ENCODE data around the gene TACC2.
"Not testable (repeated sequence)": the region's sequence is repeated elsewhere in the genome, so short reads cannot be mapped to it uniquely, and the experiment has no call there.

TACC2 gene

DNA sequence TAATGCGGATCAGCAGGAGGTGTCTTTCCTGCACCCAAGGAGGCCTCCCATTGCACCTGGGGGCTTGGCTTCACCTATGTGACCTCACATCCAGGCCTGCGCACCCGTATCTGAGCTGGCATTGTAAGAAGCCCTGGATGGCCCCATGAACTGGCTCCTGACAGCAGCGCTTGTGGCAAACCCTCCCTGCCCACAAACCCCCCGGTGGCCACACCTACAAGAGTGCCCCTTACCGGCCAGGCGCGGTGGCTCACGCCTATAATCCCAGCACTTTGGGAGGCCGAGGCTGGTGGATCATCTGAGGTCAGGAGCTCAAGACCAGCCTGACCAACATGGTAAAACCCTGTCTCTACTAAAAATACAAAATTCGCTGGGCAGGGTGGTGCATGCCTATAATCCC is 107.2 kb downstream of the TACC2 start:
- DNase-seq = not testable (repeated sequence)

DNA sequence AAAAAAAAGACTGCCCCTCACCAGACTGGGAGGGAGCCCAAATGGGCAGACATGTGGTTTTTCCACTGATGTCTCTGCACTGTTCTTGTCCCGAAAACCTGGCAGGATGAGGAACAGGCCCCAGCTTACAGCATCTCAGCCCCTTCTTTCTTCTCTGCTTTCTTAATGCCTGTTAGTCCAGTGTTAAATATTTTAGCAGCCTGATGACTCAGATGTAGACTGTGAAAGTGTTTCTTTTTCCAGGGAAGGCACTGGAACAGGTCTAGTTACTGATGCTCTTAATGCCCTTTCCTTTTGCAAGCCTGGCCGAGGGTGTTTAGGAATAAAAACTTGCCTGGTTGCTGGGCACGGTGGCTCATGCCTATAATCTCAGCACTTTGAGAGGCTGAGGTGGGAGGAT is 107.7 kb downstream of the TACC2 start:
- no peak for DNase-seq

DNA sequence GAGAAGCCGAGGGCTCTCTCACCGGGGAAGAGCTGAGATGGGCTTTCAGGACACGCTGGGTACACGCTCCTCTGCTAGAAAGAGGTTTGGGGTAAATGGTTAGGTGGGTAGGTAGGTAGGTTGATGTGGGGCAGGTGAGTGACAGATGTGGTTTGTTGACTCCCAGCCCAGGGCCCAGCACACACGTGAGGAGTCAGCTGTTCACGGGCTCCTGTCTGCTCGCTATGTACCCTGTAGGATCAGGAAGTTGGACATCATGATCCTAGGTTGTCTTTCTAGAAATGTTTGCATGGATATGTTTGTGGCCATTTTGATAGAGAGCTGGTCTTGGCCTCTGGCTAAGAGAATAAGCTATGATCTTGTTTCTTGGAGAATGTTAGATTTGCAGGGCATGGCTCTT is 109.0 kb downstream of the TACC2 start:
- DNase-seq = no peak

DNA sequence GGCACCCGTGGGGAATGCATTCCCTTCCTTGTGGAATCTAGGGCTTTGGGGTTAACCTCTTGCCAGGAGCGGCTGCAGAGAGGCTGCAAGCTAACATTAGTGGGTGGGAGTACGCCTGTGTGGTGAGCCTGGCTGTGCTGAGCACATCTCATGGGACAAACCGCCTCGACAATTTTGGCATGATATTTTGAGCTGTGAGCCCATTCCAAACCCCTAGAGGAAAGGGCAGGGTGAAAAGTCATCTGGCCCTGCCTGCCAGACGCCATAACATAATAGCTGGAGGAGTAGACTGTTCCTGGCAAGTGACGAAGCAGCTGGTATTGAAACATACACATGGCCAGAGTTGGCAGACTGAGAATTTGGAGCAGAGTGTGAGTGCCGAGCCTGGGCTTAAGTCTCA is 110.0 kb downstream of the TACC2 start:
- DNase-seq = no peak

DNA sequence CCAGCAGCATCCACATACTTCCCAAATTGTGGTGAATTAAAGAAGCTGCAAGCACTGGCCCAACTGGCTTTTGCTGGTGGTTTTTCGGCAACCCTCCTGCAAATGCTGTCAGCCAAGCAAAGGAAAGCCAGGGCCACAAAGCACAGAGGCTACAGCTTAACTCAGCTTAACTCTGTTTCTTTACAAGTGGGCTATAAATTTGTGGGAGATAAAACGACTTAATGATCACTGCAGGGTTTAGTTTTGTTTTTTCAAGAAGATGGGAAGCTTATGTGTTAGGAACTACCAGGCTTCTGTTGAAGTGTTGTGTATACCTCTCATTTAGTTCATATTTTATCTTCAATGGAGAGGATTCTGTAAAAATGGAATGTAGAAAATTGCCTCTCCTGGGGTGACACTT is 110.6 kb downstream of the TACC2 start:
- DNase-seq = no peak

DNA sequence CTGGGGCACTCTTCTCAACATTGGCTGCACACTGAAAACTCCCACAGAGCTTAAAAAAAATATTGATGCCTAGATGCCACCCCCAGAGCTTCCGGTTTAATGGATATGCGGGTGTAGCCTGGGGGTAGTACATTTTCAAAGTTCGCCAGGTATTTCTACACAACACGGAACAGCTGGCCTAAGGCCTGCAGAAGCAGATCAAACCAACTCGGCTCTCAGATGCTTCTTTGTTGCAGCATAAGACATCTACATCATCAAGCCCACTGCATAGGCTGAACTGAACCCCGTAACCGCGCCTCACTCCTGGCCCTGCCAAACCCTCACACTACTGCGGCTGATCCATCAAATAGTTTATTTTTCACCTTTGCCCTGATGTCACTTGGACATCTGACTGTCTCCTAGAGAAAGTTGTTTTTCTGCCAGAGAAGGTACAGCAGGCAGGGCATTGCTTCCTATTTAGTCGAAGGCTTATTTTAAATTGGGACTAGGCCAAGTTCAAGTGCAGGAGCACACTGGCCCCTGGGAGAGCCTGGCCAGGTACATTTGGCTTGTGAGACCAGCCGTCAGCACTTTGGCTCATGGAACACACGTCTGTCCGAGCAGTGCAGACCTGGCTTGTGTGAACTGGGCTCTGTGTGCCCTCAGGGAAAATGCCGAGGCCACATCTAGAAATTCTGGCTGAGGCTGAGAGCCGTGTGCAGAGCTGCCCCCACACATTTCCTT is 113.3 kb downstream of the TACC2 start:
- DNase-seq = no peak

DNA sequence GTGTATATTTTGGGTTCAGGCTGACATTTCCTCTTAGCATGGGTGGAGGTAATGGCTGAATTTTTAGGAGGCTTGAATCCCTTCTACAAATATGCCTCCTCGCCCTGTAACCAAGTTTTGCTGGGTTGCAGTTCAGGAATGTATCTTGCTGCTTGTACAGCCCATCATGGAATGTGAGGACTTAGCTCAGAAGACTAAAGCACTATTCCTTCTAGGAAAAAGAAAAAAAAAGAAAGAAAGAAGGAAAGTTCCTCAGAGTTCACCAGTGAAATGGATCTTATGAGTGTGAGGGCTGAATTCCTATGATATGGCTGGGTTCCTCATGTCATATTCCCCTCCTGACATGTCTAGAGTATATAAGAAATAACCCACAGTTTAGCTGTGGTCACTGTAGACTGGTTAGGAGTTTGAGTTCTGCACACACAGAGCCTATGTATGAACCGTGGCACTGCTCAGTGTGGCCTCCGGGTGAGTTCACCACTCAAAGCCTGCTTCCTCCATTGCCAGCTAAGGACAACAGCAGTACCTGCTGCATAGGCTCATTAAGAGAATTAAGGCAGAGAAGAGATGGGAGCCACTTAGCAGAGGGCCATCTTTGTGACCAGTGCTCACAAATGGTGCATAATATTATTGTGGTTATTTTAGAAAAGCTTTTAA is 114.0 kb downstream of the TACC2 start:
- DNase-seq = no peak

DNA sequence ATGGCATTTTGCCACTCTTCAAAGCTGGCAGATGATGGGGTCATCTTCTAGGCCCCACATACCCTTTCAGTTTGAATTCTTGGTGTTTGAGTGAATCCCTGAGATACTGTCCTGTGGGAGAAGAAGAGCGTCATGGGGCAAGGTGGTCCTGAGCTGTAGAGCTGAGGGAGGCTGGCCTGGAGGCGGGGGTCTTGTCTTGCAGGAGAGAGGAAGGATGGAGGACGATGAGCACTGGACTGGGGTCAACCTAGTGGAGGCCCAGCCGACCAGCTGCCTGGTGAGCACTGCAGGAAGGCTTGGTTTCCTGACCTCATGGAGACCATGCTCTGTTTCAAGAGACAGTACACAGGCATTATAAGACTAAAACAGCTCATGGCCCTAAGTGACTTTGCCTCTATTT is 114.6 kb downstream of the TACC2 start:
- DNase-seq = no peak

DNA sequence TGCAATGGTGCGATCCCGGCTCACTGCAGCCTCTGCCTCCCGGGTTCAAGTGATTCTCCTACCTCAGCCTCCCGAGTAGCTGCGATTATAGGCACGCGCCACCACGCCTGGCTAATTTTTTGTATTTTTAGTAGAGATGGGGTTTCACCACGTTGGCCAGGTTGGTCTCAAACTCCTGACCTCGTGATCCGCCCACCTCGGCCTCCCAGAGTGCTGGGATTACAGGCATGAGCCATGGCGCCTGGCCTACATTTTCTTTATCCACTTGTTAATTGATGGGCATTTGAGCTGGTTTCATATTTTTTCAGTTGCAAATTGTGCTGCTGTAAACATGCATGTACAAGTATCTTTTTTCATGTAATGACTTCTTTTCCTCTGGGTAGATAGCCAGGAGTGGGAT is 119.8 kb downstream of the TACC2 start:
- DNase-seq = not testable (repeated sequence)

DNA sequence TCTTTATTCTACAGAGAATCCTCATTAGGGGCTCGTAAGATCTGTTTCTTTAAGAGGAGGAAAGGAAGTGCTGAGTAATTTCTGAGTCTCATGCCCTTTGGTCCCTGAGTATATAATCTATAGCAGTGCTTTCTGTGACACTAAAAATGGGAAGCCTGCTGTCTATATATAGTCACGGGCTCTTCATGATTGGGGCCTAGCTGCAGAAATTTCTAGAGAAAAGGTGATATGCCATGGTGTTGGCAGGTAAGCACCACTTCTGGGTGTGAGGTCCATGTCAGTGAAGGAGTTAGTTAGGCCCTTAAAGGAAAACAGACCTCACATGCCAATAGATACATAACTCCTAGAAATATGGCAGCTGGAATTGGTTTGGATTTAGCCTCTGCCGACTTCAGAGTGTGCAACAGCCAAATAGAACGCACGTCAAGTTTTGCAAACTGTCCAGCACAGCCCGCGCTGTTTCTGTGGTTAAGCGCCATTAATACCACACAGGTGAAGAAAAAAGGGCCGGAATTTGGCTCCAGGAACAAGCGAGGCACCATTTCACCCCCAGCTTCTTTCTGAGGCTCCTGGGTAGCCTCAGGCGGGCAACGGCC is 123.2 kb downstream of the TACC2 start:
- DNase-seq = no peak

DNA sequence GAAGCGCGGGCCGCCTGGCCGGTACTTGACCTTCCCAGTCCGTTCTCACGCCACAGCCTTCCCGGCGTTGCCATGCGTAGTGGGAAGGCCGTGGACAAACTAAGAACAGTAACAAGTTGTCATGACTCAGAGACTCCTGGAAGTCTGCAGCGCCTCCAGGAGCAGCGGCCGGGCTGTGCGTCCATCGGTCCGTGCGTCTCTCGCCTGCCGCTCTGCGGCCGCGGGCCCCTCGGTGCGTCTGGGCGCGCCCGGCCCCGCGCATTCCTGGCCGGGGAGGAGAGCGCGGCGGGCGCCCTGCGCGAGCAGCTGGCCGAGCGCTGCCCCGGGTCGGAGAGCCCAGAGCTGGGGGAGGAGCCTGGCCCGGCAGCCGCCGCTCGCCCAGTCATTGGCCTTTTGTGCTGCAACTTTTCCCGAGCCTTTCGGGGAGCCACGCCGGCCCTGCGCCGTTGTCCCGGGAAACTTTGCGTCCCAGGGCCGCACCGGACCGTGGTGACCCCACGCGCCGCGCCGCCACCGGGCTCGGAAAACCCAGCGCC is 123.7 kb downstream of the TACC2 start:
- DNase-seq = no peak

DNA sequence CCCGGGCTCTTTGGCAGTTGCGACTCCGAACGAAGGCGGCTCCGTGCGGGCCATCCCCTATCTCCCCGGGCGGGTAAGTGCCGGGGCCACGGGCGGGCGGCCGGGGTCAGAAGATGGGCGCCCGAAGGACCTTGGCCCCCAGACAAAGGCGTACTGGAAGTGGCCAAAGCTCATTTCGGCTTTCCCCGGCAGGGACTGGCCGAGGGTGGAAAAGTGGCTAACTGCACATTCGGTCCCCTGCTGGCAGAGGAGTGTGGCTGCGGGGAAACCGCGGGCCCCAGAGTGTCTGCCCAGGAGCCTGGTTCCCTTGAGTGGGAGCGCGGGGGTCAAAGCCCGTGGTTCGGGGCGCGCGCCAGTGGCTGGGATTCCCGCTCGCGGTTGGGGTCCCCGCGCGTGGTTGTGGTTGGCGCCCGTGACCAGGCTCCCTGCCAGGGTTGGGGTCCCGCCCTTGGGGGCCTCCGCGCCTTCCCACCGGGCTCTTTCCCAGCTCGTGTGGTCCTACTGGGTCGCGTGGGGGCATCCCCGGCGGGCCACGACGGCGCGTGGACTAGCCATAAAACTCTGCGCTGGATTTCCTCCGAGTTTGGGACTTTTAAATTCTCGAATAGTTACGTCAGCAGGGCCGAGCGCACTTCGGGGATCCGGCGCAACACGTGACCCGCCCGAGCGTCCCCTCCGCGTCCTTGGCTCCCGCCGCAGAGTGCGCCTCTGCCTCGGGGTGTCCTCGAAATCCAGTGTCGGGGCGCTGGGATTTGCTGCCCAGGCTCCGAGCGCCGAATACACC is 124.4 kb downstream of the TACC2 start:
- no peak for DNase-seq

DNA sequence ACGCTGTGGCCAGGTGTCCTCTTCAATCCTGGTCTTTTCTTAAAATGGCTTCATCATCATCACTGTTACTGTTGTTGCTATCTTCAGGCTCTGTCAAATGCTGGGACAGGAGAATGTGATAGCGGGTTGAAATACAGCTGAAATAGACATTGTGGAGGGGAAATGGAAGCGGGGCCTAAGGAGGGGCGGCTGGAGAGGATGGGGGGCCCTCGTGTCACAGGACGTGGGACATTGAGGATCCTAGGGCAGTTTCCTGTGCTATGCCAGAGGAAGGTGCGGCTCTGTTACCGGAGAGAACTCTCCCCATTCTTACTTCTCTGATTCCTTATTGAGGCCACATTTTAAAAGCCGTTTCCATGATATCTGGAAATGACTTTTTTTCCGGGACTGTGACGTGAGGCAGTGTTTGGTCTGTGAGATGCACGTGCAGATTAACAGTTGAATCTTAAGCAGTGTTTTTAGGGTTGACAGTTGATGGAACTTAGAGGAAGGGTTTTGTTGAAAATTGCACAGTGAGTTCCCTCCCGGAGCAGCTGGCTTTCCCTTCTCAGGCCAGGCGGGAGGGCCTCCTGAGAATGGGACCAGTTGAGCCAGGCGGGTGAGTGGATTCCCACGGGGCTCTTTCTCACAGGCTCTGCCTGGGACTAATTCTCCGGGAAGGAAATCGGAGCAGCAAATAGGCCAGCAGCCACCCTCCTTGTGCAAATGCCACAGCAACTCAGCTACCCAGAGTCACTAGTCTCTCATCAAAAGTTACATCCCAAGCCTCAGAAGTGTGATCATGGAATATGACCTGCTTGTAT is 125.2 kb downstream of the TACC2 start:
- DNase-seq = no peak

DNA sequence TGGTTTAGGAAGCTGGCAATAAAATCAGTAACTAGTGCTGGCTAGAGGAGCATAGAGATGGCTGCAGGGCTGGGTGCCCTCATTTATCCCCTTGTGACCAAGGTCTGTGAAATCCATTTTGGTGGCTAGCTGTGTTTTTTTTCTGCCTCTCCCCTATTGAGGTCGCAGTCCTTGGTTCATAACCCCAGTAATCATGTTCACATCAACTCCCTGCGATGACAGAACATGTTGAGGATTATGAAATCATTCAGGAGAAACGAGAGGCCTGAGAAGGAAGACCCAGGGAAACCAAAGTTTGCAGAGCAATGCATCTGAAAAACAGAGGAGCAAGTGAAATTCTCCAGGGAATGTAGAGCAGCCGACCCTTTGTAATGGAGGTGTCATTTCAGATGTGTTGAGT is 126.9 kb downstream of the TACC2 start:
- no peak for DNase-seq

DNA sequence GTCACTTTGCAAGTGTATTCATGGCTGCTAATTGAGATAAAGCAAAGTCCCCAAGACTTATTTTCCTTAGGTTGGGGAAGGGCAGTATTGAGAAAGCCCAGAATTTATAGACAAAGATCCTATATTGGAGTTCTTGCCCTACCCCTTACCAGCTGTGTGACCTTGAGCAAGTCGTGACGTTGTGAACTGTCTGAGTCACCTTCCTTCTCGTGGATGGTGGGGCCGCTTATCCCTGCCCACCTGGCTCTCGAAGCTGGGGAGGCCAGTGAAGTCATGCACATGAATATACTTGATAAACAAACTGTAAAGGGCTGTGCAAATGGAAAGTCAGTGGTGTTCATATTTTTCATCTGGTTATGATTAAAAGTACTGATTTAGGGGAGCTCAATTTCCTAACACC is 127.4 kb downstream of the TACC2 start:
- no peak for DNase-seq

DNA sequence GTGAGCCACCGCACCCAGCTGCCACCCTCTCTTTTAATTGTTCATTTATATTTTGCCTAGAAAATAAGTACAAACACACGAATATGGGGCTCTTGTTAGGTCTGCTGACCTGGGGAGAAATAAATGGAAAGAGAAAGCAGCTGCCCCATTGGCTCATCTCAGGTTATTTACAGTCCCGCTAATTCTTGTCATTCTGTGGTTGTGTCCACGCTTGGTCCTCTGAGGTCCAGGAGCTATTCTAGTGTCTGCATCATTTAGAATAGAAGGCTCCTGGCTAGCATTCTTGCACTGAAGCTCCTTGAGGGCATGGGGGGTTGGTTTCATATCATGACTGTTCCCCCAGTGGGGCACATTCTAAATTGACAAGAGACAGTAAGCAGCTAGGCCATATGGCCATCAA is 128.5 kb downstream of the TACC2 start:
- DNase-seq = no peak

DNA sequence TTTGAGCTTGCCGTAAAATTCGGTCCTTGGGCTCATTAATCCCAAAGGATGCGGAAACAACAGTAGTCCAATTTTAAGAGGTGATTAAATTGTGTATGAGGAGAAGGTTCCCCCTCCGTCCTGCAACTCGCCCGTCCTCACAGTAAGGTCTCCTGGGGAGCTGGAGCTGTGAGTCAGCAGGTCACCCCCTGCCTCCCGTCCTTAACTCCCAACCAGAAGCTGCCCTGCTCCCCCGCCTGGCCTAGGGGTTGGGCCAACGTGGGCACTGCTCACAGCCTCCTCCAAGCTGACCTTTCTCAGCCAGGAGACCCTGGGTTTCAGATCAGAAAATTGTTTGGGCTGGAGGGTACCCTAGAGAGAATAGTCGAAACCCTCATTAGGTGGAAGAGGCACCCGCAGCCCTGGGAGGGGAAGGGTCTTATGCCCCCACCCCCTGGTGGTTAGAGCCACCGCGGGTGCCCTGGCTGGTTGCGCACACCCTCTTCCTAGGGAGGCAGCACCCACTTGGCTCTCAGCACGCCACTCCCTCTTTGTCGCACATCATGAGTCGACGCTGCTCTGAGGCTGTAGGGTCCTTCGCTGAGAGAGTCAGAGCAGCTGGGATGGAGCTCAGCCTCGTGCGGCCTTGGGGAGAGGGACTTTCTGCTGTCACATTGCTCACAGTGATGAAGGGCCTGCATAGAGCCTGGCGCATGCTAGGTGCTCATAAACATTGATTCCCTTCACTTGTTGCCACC is 131.2 kb downstream of the TACC2 start:
- DNase-seq = no peak

DNA sequence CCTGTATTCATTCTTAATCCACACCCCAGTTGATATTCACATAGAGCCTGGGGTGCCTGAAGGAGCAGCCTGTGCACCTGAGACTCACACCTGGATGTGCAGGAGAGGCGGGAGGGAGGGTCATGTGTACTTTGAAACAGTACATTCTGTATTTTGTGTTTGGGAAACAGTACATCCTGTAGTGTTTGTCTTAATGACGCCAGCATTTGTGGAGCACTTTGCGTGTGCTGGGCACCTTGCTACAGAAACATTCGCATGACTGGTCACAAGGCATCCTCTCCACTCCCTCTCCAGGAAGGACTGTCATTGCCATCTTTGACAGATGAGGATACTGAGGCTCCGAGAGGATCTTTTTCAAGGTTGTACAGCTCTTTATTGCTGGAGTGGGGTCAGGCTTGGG is 132.1 kb downstream of the TACC2 start:
- DNase-seq = no peak

DNA sequence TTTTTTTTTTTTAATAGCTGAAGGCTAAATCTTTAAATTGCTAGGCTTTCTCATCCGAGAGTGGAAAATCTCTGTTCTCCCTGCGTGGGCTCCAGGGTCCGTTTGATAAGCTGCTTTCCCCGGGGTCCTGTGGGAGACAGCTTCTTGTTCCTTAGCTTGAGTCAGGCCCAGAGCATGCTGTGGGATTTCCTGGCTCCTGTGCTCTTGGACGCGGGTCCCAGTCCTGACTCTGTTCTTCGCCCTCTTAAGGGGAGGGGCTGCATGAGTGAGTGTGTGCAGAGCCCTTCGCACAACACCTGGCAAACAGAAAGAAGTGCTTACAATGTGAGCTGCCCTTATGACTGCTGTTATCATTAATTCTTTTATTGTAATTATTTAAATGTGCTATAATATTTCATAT is 133.5 kb downstream of the TACC2 start:
- no peak for DNase-seq

DNA sequence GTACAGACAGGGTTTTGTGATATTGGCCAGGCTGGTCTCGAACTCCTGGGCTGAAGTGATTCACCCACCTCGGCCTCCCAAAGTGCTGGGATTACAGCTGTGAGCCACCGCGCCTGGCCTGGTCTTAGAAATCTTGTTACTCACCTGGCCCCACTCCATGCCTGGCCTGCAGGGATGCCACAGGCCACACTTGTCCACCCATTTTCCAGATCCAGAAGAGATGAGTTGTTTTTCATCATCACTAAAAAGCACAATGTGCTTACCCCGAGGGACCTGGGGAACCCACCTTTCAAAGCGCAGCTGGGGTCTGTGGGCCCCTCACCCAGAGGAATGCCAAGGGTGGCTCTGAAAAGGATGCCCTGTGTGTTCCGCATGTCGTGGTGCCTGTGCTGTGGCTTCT is 134.2 kb downstream of the TACC2 start:
- DNase-seq = no peak

DNA sequence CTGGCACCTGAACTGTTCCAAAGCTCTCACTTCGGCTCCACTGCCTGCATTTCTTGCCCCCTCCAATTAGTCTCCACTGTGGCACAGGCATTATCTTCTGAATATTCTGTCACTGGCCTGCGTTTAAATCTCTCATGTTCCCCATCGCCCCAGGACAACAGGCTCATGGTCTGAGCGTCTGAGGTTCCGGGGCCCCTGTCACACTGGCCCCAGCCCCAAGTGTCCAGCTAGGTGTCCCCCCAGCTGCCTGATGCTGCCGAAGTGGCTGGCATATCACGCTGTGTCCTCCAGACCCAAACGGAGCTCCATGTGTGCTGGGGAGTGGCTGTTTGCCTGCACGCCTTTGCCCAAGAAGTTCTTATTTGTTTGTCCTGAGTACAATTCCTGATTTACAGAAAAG is 135.4 kb downstream of the TACC2 start:
- no peak for DNase-seq

DNA sequence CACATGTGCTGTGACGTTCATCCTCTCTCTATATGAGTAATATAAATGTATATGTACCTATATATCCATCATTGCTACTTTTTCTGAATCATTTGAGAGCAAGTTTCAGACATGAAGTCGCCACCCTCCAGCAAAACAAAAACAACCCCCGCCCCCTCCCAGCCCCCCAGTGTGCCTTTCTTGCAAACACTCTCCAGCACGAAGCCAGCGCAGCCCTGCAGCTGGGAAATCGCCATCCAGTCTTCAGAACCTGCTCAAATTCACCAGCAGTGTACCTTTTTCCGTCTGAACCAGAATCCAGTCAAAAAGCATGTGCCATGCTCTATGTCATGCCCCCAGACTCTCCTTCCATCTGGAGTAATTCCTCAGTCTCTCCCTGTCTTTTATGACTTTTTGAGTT is 135.8 kb downstream of the TACC2 start:
- DNase-seq = no peak

All from NCI-H2107 (cell line).